Neutrophil (primary cell): Measurements from ENCODE around the gene NOD1.
"Not testable (repeated sequence)": the region's sequence is repeated elsewhere in the genome, so short reads cannot be mapped to it uniquely, and the experiment has no call there.

Experiments
- H3K27ac ChIP-seq: fragments of 200-600 bp; sonication (generic); 2 replicates; pipeline ENCODE4 v1.5.1; 2016; ENCODE audit warnings: mild to moderate bottlenecking, moderate library complexity
- H3K27me3 ChIP-seq: fragments of 200-600 bp; sonication (generic); 2 replicates; pipeline ENCODE4 v1.6.0; 2016; ENCODE audit warnings: mild to moderate bottlenecking
- H3K36me3 ChIP-seq: fragments of 200-600 bp; sonication (generic); 2 replicates; pipeline ENCODE4 v1.5.1; 2017
- H3K4me1 ChIP-seq, 2 experiments: fragments of 200-600 bp in 1 of 2; sonication (generic) in 1 of 2; 1 replicate in 1 of 2; 2 replicates in 1 of 2; pipeline versions ENCODE4 v1.5.1 to v1.6.1; 2013 to 2016; ENCODE audit warnings: low read depth in 1 of 2, low read length in 1 of 2, mild to moderate bottlenecking in 1 of 2, moderate library complexity in 1 of 2; ENCODE audit not compliant: control insufficient read depth in 1 of 2, insufficient read depth in 1 of 2
- H3K4me3 ChIP-seq, 2 experiments: fragments of 200-600 bp in 1 of 2; sonication (generic) in 1 of 2; 1 replicate in 1 of 2; 2 replicates in 1 of 2; pipeline ENCODE4 v1.5.1; 2013 to 2016; ENCODE audit warnings: low read depth in 1 of 2, low read length in 1 of 2, mild to moderate bottlenecking in 1 of 2, moderate library complexity in 1 of 2
- H3K9me3 ChIP-seq: fragments of 200-600 bp; sonication (generic); 2 replicates; pipeline ENCODE4 v1.5.1; 2016
- TF ChIP-seq, protein P1 (sequence below): fragments of 200-600 bp; sonication (generic); IDR thresholded peaks from 2 replicates; pipeline ENCODE4 v1.5.1; 2016; ENCODE audit warnings: antibody characterized with exemption

The NOD1 gene, protein sequence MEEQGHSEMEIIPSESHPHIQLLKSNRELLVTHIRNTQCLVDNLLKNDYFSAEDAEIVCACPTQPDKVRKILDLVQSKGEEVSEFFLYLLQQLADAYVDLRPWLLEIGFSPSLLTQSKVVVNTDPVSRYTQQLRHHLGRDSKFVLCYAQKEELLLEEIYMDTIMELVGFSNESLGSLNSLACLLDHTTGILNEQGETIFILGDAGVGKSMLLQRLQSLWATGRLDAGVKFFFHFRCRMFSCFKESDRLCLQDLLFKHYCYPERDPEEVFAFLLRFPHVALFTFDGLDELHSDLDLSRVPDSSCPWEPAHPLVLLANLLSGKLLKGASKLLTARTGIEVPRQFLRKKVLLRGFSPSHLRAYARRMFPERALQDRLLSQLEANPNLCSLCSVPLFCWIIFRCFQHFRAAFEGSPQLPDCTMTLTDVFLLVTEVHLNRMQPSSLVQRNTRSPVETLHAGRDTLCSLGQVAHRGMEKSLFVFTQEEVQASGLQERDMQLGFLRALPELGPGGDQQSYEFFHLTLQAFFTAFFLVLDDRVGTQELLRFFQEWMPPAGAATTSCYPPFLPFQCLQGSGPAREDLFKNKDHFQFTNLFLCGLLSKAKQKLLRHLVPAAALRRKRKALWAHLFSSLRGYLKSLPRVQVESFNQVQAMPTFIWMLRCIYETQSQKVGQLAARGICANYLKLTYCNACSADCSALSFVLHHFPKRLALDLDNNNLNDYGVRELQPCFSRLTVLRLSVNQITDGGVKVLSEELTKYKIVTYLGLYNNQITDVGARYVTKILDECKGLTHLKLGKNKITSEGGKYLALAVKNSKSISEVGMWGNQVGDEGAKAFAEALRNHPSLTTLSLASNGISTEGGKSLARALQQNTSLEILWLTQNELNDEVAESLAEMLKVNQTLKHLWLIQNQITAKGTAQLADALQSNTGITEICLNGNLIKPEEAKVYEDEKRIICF

DNA sequence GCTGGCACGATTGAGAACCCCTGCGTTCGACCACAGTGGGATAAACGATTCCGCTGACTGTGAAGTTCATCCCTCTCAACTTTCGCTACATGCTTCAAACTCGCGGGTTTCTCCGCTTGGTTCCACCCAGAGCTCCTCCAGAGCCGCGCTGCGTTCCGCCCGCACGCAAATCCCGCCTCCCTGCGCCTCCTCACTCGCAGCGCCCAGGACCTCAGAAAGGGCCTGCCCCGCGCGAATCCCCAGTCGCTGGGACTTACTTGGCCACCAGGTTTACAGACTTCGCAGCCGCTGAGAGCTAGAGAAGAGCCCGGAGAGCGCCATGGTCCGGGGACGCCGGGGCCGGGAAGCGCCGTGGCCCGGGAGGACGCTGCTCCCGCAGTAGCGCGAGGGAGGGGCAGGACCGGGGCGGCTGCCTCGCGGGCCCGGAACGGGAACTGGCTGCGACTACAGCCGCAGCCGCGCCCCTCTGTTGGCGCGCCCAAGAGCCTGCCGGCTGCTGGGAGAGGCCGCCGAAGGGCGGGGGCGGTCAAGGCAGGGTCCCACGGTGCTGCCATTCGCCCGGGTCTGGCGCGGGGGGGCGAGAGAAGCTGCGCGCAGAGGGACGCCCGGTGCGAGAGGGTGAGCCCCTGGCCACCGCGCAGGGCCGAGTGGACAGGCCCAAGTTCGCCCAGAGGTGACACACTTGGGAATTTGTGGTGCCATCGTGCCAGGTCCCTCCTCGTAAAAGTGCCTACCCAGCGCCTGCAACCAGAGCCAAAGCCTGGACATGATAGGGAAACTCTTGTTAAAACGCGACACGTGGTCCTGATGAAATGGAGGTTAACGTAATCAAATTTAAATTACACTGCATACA lies at the start of gene NOD1:
TSS of gene NOD1 (minus strand) at position 436 of the 853 bp plus-strand sequence. CDS start 21,863 bp downstream, outside the sequence.
- H3K4me1 ChIP-seq, result peaks cover 17 to 21% of the 10 kb centered on the region in 2 experiments
- H3K36me3 ChIP-seq, result no peaks in the 10 kb centered on the region
- H3K9me3 ChIP-seq, result no peaks in the 10 kb centered on the region
- H3K4me3 ChIP-seq, result peak within 1 kb of the TSS; percentile 88
- TF ChIP-seq, protein P1, sequence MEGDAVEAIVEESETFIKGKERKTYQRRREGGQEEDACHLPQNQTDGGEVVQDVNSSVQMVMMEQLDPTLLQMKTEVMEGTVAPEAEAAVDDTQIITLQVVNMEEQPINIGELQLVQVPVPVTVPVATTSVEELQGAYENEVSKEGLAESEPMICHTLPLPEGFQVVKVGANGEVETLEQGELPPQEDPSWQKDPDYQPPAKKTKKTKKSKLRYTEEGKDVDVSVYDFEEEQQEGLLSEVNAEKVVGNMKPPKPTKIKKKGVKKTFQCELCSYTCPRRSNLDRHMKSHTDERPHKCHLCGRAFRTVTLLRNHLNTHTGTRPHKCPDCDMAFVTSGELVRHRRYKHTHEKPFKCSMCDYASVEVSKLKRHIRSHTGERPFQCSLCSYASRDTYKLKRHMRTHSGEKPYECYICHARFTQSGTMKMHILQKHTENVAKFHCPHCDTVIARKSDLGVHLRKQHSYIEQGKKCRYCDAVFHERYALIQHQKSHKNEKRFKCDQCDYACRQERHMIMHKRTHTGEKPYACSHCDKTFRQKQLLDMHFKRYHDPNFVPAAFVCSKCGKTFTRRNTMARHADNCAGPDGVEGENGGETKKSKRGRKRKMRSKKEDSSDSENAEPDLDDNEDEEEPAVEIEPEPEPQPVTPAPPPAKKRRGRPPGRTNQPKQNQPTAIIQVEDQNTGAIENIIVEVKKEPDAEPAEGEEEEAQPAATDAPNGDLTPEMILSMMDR, result no peak
- H3K27me3 ChIP-seq, result no peaks in the 10 kb centered on the region
- peak within 1 kb of the TSS; percentile 83 for H3K27ac ChIP-seq

DNA sequence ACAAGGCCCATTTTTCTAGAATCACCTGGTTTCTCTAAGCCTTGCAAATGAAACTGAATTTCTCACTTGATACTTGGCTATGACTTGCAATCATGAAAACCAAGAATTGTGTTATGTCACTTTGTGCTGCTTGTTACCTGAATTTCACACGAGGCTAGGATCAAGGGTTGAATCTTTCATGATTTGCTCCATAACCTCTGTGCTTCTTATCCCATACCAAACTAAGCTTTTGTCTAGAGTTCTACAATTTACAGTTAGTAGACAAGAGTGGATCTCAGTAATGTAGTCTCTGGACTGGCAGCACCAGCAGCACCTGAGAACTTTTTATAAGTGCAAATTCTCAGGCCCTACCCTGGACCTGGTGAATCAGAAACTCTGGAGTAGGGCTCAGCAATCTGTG lies 48.7 kb upstream of the NOD1 start:
- H3K4me3 ChIP-seq, H3K4me1 ChIP-seq, H3K27me3 ChIP-seq, H3K9me3 ChIP-seq, H3K27ac ChIP-seq: not testable (repeated sequence)
- H3K36me3 ChIP-seq, result peaks cover 12% of the 10 kb centered on the region

DNA sequence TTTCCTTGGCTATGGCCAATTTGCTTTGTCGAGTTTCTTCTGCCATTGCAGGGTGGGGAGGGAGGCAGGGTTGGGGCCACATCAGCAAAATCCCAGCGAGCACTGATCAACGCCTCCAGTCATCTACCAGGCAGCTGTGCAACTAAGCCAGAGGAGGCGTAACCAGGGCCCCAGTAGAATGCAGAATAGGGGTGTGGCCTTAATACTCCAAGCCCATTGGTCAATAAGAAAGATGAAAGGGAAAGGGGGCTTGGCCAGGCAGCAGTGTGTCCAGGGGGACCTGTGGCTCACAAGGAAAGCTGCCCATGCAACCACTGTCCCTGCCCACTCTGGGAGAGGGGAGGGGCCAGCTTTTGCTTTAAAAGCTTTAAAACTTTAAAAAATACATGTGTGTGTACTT lies 47.6 kb upstream of the NOD1 start:
- no peaks in the 10 kb centered on the region for H3K27me3 ChIP-seq
- H3K4me3 ChIP-seq, result no peak overlapping the region
- H3K27ac ChIP-seq, result no peak overlapping the region
- TF ChIP-seq, protein P1, result no peak
- H3K36me3 ChIP-seq, result peaks cover 12% of the 10 kb centered on the region
- no peaks in the 10 kb centered on the region for H3K9me3 ChIP-seq
- H3K4me1 ChIP-seq, result peaks cover 0 to 2% of the 10 kb centered on the region in 2 experiments

DNA sequence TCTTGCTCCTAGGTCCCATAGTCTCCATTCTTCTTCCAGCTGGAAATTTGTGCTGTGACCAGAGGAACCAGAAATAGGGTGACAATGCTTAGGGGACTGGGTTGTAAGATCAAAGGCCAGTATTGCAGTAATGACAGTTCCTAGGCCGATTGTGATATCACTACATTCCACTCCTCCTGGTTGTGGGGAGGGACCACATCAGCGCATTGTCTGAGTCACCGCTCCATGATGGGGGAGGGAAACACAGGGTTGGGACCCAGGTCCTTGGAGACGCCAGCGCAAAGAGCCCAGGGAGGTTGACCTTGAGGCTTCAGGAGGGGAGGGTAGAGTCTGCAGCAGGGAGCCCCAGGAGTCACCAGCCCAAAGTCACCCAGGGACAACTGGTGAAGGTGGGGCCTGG lies 46.8 kb upstream of the NOD1 start:
- H3K36me3 ChIP-seq, result peaks cover 12% of the 10 kb centered on the region
- TF ChIP-seq, protein P1, result no peak
- H3K4me1 ChIP-seq, result peaks cover 7 to 9% of the 10 kb centered on the region in 2 experiments
- H3K4me3 ChIP-seq, result no peak overlapping the region
- no peaks in the 10 kb centered on the region for H3K27me3 ChIP-seq
- H3K9me3 ChIP-seq, result no peaks in the 10 kb centered on the region
- H3K27ac ChIP-seq, result no peak overlapping the region

DNA sequence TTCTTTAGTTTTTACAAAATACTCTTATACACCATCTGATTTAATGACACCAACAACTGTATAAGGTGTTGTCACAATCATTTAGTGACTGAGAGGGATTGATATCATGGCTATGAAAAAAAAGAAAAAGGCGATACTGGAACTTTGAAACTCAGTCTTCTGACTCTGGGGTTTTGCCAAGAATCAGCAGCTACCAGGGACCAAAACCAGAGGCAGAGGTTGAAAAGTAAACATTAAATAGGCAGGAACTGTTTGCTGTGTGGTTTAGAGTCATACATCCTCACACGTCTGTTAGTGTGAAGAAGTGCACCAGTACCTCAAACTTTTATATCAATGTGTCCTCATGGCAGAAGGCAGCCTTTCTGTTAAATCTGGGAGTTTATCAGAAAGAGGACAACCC lies 46.0 kb upstream of the NOD1 start:
- H3K4me1 ChIP-seq, result peaks cover 13% of the 10 kb centered on the region in 2 experiments
- H3K36me3 ChIP-seq, result peaks cover 12% of the 10 kb centered on the region
- H3K27me3 ChIP-seq, result no peaks in the 10 kb centered on the region
- H3K9me3 ChIP-seq, result no peaks in the 10 kb centered on the region
- TF ChIP-seq, protein P1, result no peak
- no peak overlapping the region for H3K27ac ChIP-seq
- H3K4me3 ChIP-seq, result no peak overlapping the region
